H4 (cell line): ENCODE results near the gene VMP1. TPM values are rescaled to one million over a fixed set of nuclear protein-coding genes. Genes with fewer than 3 reads are reported as not detected.

Experiments
- DNase-seq: peaks from one replicate; pipeline ENCODE4 v3.0.0-alpha.2; 2015; ENCODE audit warnings: low spot score
- total RNA-seq: library from RNA; depleted of rRNA; stranded (reverse); fragments of >200 nt; shearing (Covaris generic); gene quantifications from 2 replicates; pipeline ENCODE4 v1.2.3, GENCODE V29; 2014; rRNA removed

The VMP1 gene
- total RNA-seq: 224 and 239 TPM in 2 replicates

- peak; percentile 100 for DNase-seq
These were observed at the start of gene VMP1, which contains the start of gene PTRH2 for GRCh38 chr17:59707149-59707970. VMP1 (plus strand) TSS chr17:59707654; CDS start chr17:59731447, 23,793 bp downstream. PTRH2 (minus strand) TSS chr17:59707430; CDS start chr17:59697978, 9,452 bp downstream.

- DNase-seq: peak; percentile 17
These were observed 41.2 kb upstream of the VMP1 start for GRCh38 chr17:59666235-59666634.

- peak; percentile 61 for DNase-seq
These were observed 38.6 kb upstream of the VMP1 start for GRCh38 chr17:59668816-59669215.

- no peak for DNase-seq
These were observed 38.0 kb upstream of the VMP1 start for GRCh38 chr17:59669411-59669810.

- no peak for DNase-seq
These were observed 37.5 kb upstream of the VMP1 start for GRCh38 chr17:59669944-59670343.

GRCh38 chr17:59671386-59671785, 36.1 kb upstream of the VMP1 start:
- no peak for DNase-seq

GRCh38 chr17:59675231-59675630, 32.2 kb upstream of the VMP1 start:
- DNase-seq: no peak

GRCh38 chr17:59676716-59677115, 30.7 kb upstream of the VMP1 start:
- DNase-seq: no peak

- no peak for DNase-seq
These were observed 28.5 kb upstream of the VMP1 start for GRCh38 chr17:59678918-59679317.

GRCh38 chr17:59680314-59680713, 27.1 kb upstream of the VMP1 start:
- DNase-seq: no peak

GRCh38 chr17:59683283-59683682, 24.2 kb upstream of the VMP1 start:
- no peak for DNase-seq

- no peak for DNase-seq
These were observed 22.5 kb upstream of the VMP1 start for GRCh38 chr17:59684967-59685366.

- no peak for DNase-seq
These were observed 19.4 kb upstream of the VMP1 start for GRCh38 chr17:59688008-59688407.

GRCh38 chr17:59688496-59688895, 19.0 kb upstream of the VMP1 start:
- no peak for DNase-seq

GRCh38 chr17:59693582-59693981, 13.9 kb upstream of the VMP1 start:
- no peak for DNase-seq

- DNase-seq: no peak
These were observed 13.1 kb upstream of the VMP1 start for GRCh38 chr17:59694344-59694743.

GRCh38 chr17:59695945-59696681, 11.3 kb upstream of the VMP1 start:
- DNase-seq: peak; percentile 16

- DNase-seq: no peak
These were observed 10.7 kb upstream of the VMP1 start for GRCh38 chr17:59696682-59697277.

GRCh38 chr17:59698143-59698542, 9.3 kb upstream of the VMP1 start:
- no peak for DNase-seq

- DNase-seq: no peak
These were observed 8.2 kb upstream of the VMP1 start for GRCh38 chr17:59699218-59699617.

- DNase-seq: no peak
These were observed 7.7 kb upstream of the VMP1 start for GRCh38 chr17:59699786-59700185.

GRCh38 chr17:59702304-59702703, 5.2 kb upstream of the VMP1 start:
- no peak for DNase-seq
